Esophagus (tissue), 2 donors: ENCODE data around the gene MIA3. TPM values are rescaled to one million over a fixed set of nuclear protein-coding genes. Genes with fewer than 3 reads are reported as not detected.

ENCODE experiments used
- H3K27ac ChIP-seq, 2 donors: one replicate each; pipeline ENCODE4 v1.5.1; 2013; ENCODE audit warnings: low read depth in 2 of 2, mild to moderate bottlenecking in 2 of 2, inconsistent platforms in 1 of 2, low read length in 1 of 2, moderate library complexity in 1 of 2
- H3K27me3 ChIP-seq, 2 donors: one replicate each; pipeline ENCODE4 v1.6.1; 2013; ENCODE audit warnings: low read length in 2 of 2, control low read depth in 1 of 2, mild to moderate bottlenecking in 1 of 2; ENCODE audit not compliant: insufficient read depth in 2 of 2, control insufficient read depth in 1 of 2
- H3K36me3 ChIP-seq, 2 donors: one replicate each; pipeline ENCODE4 v1.6.1; 2013; ENCODE audit warnings: low read length in 1 of 2; ENCODE audit not compliant: control insufficient read depth in 2 of 2, insufficient read depth in 2 of 2
- H3K4me1 ChIP-seq, 2 donors: one replicate each; pipeline ENCODE4 v1.6.1; 2013; ENCODE audit warnings: low read length in 1 of 2; ENCODE audit not compliant: control insufficient read depth in 2 of 2, insufficient read depth in 2 of 2
- H3K4me3 ChIP-seq, 2 donors: one replicate each; pipeline ENCODE4 v1.5.1; 2013; ENCODE audit warnings: low read length in 2 of 2, mild to moderate bottlenecking in 2 of 2, low read depth in 1 of 2, moderate library complexity in 1 of 2
- H3K9me3 ChIP-seq, 2 donors: one replicate each; pipeline ENCODE4 v1.6.1; 2013; ENCODE audit warnings: mild to moderate bottlenecking in 2 of 2, low read depth in 1 of 2, low read length in 1 of 2, moderate library complexity in 1 of 2; ENCODE audit not compliant: control insufficient read depth in 2 of 2, insufficient read depth in 1 of 2
- WGBS, 2 donors: extraction: QIAGEN DNeasy Blood & Tissue Kit; methylation state at CpG; one replicate each; pipeline ENCODE4 v1.1.7; 2013; 5-methylcytosine and 5-hydroxymethylcytosine counted together
- polyA plus RNA-seq, 2 donors: library from polyadenylated mRNA; stranded (reverse); fragments of 200-250 nt; gene quantifications; one replicate each; pipeline ENCODE4 v1.2.3, GENCODE V29; 2013
- donor health status: healthy with polysubstance abuse.
- donor health status: Bipolar disorder and iron deficiency.

Gene MIA3
- polyA plus RNA-seq, 2 donors, result 17.3 to 18.2 TPM

GRCh38 chr1:222713091-222713961 is 95.4 kb downstream of the MIA3 start:
- no peaks in the 10 kb centered on the region for H3K4me1 ChIP-seq
- 0% methylated on average over 39 of the region's 39 CpGs for WGBS, 2 donors
- H3K27me3 ChIP-seq, result no peaks in the 10 kb centered on the region
- H3K9me3 ChIP-seq, result no peaks in the 10 kb centered on the region
- peak overlapping the region; percentile 96 to 98 for H3K27ac ChIP-seq
- H3K36me3 ChIP-seq, result peaks cover 0 to 3% of the 10 kb centered on the region in 2 donors
- peak overlapping the region; percentile 67 to 78 for H3K4me3 ChIP-seq

GRCh38 chr1:222716393-222716792 is 98.5 kb downstream of the MIA3 start:
- H3K27ac ChIP-seq, result no peak overlapping the region
- H3K4me3 ChIP-seq, result no peak overlapping the region
- H3K36me3 ChIP-seq, result peaks cover 0 to 3% of the 10 kb centered on the region in 2 donors
- WGBS, 2 donors, result 93 to 98% methylated on average over 2 of the region's 2 CpGs
- no peaks in the 10 kb centered on the region for H3K27me3 ChIP-seq
- H3K9me3 ChIP-seq, result no peaks in the 10 kb centered on the region
- no peaks in the 10 kb centered on the region for H3K4me1 ChIP-seq

Other genes with a start within 250 kb of the MIA3 start
- gene HHIPL2, start 70.0 kb upstream of the MIA3 start, polyA plus RNA-seq, result under 1 TPM; 0.06 to 0.22 TPM
- 1 to 10 TPM; 1.2 to 2.2 TPM for gene TAF1A, start 28.2 kb upstream of the MIA3 start, polyA plus RNA-seq
- 10 to 100 TPM; 21.3 to 26.9 TPM for gene AIDA, start 94.4 kb downstream of the MIA3 start, polyA plus RNA-seq
- gene BROX, start 94.5 kb downstream of the MIA3 start, polyA plus RNA-seq, result 10 to 100 TPM; 14.3 to 22.8 TPM
- under 1 TPM; 0.02 to 0.26 TPM for gene FAM177B, start 119.1 kb downstream of the MIA3 start, polyA plus RNA-seq
- gene DISP1, start 196.9 kb downstream of the MIA3 start, polyA plus RNA-seq, result 1 to 10 TPM; 1.2 to 2.1 TPM